ENCODE results near the gene PTPRD.

PTPRD gene

DNA sequence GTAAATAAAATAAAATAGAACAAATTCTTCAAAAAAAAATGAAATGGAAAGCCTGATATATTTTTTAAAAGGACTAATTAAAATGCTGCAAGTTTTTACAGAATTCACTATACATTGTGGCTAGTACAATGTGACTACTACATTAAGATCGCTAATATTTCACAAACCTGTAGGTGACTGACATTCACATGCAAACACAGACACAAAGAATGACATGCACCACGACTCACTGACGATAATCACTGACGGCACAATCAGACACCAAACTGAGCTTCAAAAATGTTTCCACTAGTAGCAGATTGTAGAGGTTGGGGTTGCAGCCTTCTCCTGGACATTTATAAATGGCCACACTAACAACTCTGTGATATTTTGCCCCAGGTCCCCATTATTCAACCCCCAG is 2175.5 kb downstream of the PTPRD start:
- Histone ChIP-seq H3K9me3 (ENCODE audit: insufficient read depth, low read depth, low read length) (no peaks in the 10 kb centered on the region), H3K27me3 (ENCODE audit: insufficient read depth, low read length) (no peaks in the 10 kb centered on the region), H3K4me1 (ENCODE audit: control insufficient read depth in 1 of 2, insufficient read depth in 2 of 2, low read length in 2 of 2) (no peaks in the 10 kb centered on the region), H2BK12ac (ENCODE audit: low read length) (no peak overlapping the region), H3K4me3 (ENCODE audit: low read depth, low read length) (no peak overlapping the region), H4K12ac (ENCODE audit: low read depth, low read length) (no peak overlapping the region), H3K23ac (ENCODE audit: low read length) (no peak overlapping the region), H3K36me3 (ENCODE audit: control insufficient read depth in 1 of 2, insufficient read depth in 2 of 2, low read length in 2 of 2) (no peaks in the 10 kb centered on the region), H3K14ac (ENCODE audit: low read length) (no peak overlapping the region), H4K8ac (ENCODE audit: low read depth, low read length) (no peak overlapping the region), H3K4ac (ENCODE audit: low read depth, low read length) (no peak overlapping the region), H3K4me2 (ENCODE audit: low read length) (no peak overlapping the region), H3K27ac (ENCODE audit: low read depth, low read length) (no peak overlapping the region), H2AFZ (ENCODE audit: insufficient read depth, low read length, poor library complexity) (no peak overlapping the region), H3K79me2 (ENCODE audit: control insufficient read depth, insufficient read depth, low read length, poor library complexity) (no peaks in the 10 kb centered on the region), H3K9ac (ENCODE audit: low read length) (no peak overlapping the region), H2BK5ac (ENCODE audit: low read depth, low read length, poor library complexity) (no peak overlapping the region), H4K91ac (ENCODE audit: low read depth, low read length) (no peak overlapping the region), H3K18ac (ENCODE audit: low read length) (no peak overlapping the region), H2AK5ac (ENCODE audit: low read length) (no peak overlapping the region), H2BK120ac (ENCODE audit: insufficient read depth, low read length, poor library complexity) (no peak overlapping the region), H3K79me1 (ENCODE audit: low read length) (no peaks in the 10 kb centered on the region)
- WGBS (ENCODE audit: extremely low coverage, insufficient coverage, insufficient read length): no CpG with 5 or more reads among the region's 4 CpGs
- no peak for DNase-seq

DNA sequence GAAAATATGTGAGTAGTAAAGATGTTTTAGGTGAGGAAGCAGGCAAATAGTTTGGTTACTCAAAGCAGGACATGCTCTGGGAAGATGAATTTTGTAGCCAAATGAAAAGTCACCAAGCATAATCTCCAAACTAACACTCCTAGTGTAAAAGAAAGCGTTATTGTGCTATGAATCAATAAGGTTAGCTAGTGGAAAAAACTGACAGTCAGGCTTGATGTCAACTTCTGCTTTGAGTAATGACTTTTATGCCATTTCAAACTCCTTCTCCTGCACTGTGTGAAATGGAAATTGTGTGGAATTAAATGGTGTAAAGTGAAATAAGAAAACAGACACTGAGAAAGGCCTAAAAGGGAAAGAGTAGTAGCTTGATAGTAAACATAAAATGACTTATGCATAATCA is 2176.0 kb downstream of the PTPRD start:
- Histone ChIP-seq H2BK120ac (ENCODE audit: insufficient read depth, low read length, poor library complexity) (no peak overlapping the region), H3K4me2 (ENCODE audit: low read length) (no peak overlapping the region), H3K9ac (ENCODE audit: low read length) (no peak overlapping the region), H3K4me3 (ENCODE audit: low read depth, low read length) (no peak overlapping the region), H3K27me3 (ENCODE audit: insufficient read depth, low read length) (no peaks in the 10 kb centered on the region), H3K14ac (ENCODE audit: low read length) (no peak overlapping the region), H3K4ac (ENCODE audit: low read depth, low read length) (no peak overlapping the region), H3K9me3 (ENCODE audit: insufficient read depth, low read depth, low read length) (no peaks in the 10 kb centered on the region), H3K23ac (ENCODE audit: low read length) (no peak overlapping the region), H2AFZ (ENCODE audit: insufficient read depth, low read length, poor library complexity) (no peak overlapping the region), H4K12ac (ENCODE audit: low read depth, low read length) (no peak overlapping the region), H3K79me2 (ENCODE audit: control insufficient read depth, insufficient read depth, low read length, poor library complexity) (no peaks in the 10 kb centered on the region), H2BK5ac (ENCODE audit: low read depth, low read length, poor library complexity) (no peak overlapping the region), H3K18ac (ENCODE audit: low read length) (no peak overlapping the region), H2AK5ac (ENCODE audit: low read length) (no peak overlapping the region), H4K8ac (ENCODE audit: low read depth, low read length) (no peak overlapping the region), H2BK12ac (ENCODE audit: low read length) (no peak overlapping the region), H3K4me1 (ENCODE audit: control insufficient read depth in 1 of 2, insufficient read depth in 2 of 2, low read length in 2 of 2) (no peaks in the 10 kb centered on the region), H3K79me1 (ENCODE audit: low read length) (no peaks in the 10 kb centered on the region), H3K27ac (ENCODE audit: low read depth, low read length) (no peak overlapping the region), H3K36me3 (ENCODE audit: control insufficient read depth in 1 of 2, insufficient read depth in 2 of 2, low read length in 2 of 2) (no peaks in the 10 kb centered on the region), H4K91ac (ENCODE audit: low read depth, low read length) (no peak overlapping the region)
- no peak for DNase-seq
- no CpG with 5 or more reads among the region's 1 CpG for WGBS (ENCODE audit: extremely low coverage, insufficient coverage, insufficient read length)

DNA sequence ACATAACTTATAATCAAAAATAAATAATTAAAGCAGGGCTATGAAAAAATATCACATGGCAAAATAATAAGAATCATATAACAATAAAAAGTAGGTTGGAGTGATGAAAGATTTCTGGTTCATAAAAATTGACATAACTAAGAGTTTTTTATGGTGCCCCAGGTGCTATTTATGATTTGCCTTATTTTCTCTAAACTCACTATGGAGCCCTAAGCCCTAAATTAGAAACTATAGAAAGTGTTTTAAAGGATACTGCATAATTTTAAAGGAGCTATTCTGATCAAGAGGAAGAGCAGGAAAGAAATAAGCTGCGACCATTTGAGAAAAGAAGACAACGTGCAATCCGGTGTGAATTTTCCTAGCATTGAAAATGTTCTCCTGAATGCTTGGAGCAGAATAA is 2178.2 kb downstream of the PTPRD start:
- no peaks in the 10 kb centered on the region for H3K27me3 ChIP-seq (ENCODE audit: insufficient read depth, low read length)
- no peaks in the 10 kb centered on the region for H3K79me2 ChIP-seq (ENCODE audit: control insufficient read depth, insufficient read depth, low read length, poor library complexity)
- no peaks in the 10 kb centered on the region for H3K36me3 ChIP-seq (ENCODE audit: control insufficient read depth in 1 of 2, insufficient read depth in 2 of 2, low read length in 2 of 2)
- H3K4me1 ChIP-seq (ENCODE audit: control insufficient read depth in 1 of 2, insufficient read depth in 2 of 2, low read length in 2 of 2): no peaks in the 10 kb centered on the region
- no peak for DNase-seq
- H3K4me3 ChIP-seq (ENCODE audit: low read depth, low read length): no peak overlapping the region
- no peak overlapping the region for H4K8ac ChIP-seq (ENCODE audit: low read depth, low read length)
- no peak overlapping the region for H4K12ac ChIP-seq (ENCODE audit: low read depth, low read length)
- no peak overlapping the region for H3K14ac ChIP-seq (ENCODE audit: low read length)
- no peak overlapping the region for H3K27ac ChIP-seq (ENCODE audit: low read depth, low read length)
- H3K4me2 ChIP-seq (ENCODE audit: low read length): no peak overlapping the region
- no peak overlapping the region for H2AK5ac ChIP-seq (ENCODE audit: low read length)
- no peak overlapping the region for H3K9ac ChIP-seq (ENCODE audit: low read length)
- no peak overlapping the region for H2AFZ ChIP-seq (ENCODE audit: insufficient read depth, low read length, poor library complexity)
- H2BK12ac ChIP-seq (ENCODE audit: low read length): no peak overlapping the region
- no peak overlapping the region for H3K18ac ChIP-seq (ENCODE audit: low read length)
- H2BK120ac ChIP-seq (ENCODE audit: insufficient read depth, low read length, poor library complexity): no peak overlapping the region
- H3K9me3 ChIP-seq (ENCODE audit: insufficient read depth, low read depth, low read length): no peaks in the 10 kb centered on the region
- H4K91ac ChIP-seq (ENCODE audit: low read depth, low read length): no peak overlapping the region
- H3K4ac ChIP-seq (ENCODE audit: low read depth, low read length): no peak overlapping the region
- no peaks in the 10 kb centered on the region for H3K79me1 ChIP-seq (ENCODE audit: low read length)
- WGBS (ENCODE audit: extremely low coverage, insufficient coverage, insufficient read length): no CpG with 5 or more reads among the region's 3 CpGs
- no peak overlapping the region for H3K23ac ChIP-seq (ENCODE audit: low read length)
- no peak overlapping the region for H2BK5ac ChIP-seq (ENCODE audit: low read depth, low read length, poor library complexity)

DNA sequence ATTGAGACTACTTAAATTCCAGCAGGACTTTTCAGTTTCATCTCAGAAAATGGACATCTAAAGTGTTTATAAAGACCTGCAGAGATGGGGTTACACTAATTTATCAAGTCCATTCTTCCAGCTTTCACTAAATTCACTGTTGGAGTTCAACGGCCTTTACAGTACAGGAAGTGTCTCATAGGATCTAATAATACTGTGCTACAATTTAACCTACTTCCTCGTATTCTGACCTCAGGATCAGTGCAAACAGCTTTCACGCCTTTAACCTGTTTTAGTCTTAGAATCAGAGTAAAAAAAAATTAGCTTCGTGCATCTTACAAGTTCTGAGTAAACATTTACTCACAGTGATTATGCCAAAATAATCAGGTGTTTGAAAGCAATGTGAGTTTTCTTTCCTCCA is 2180.6 kb downstream of the PTPRD start:
- Histone ChIP-seq H3K9ac (ENCODE audit: low read length) (no peak overlapping the region), H3K27me3 (ENCODE audit: insufficient read depth, low read length) (no peaks in the 10 kb centered on the region), H4K12ac (ENCODE audit: low read depth, low read length) (no peak overlapping the region), H3K14ac (ENCODE audit: low read length) (no peak overlapping the region), H2BK12ac (ENCODE audit: low read length) (no peak overlapping the region), H3K4ac (ENCODE audit: low read depth, low read length) (no peak overlapping the region), H2BK120ac (ENCODE audit: insufficient read depth, low read length, poor library complexity) (no peak overlapping the region), H3K79me1 (ENCODE audit: low read length) (no peaks in the 10 kb centered on the region), H3K4me2 (ENCODE audit: low read length) (no peak overlapping the region), H3K4me3 (ENCODE audit: low read depth, low read length) (no peak overlapping the region), H3K9me3 (ENCODE audit: insufficient read depth, low read depth, low read length) (no peaks in the 10 kb centered on the region), H2AK5ac (ENCODE audit: low read length) (no peak overlapping the region), H2AFZ (ENCODE audit: insufficient read depth, low read length, poor library complexity) (no peak overlapping the region), H3K23ac (ENCODE audit: low read length) (no peak overlapping the region), H4K8ac (ENCODE audit: low read depth, low read length) (no peak overlapping the region), H3K36me3 (ENCODE audit: control insufficient read depth in 1 of 2, insufficient read depth in 2 of 2, low read length in 2 of 2) (no peaks in the 10 kb centered on the region), H3K4me1 (ENCODE audit: control insufficient read depth in 1 of 2, insufficient read depth in 2 of 2, low read length in 2 of 2) (no peaks in the 10 kb centered on the region), H3K18ac (ENCODE audit: low read length) (no peak overlapping the region), H3K79me2 (ENCODE audit: control insufficient read depth, insufficient read depth, low read length, poor library complexity) (no peaks in the 10 kb centered on the region), H3K27ac (ENCODE audit: low read depth, low read length) (no peak overlapping the region), H4K91ac (ENCODE audit: low read depth, low read length) (no peak overlapping the region), H2BK5ac (ENCODE audit: low read depth, low read length, poor library complexity) (no peak overlapping the region)
- no CpG with 5 or more reads among the region's 4 CpGs for WGBS (ENCODE audit: extremely low coverage, insufficient coverage, insufficient read length)
- no peak for DNase-seq
